BE2C (cell line): Measurements from ENCODE around the gene ARHGAP42.

ENCODE experiments used
- DNase-seq: peaks from one replicate; pipeline ENCODE4 v3.0.0-alpha.2; 2020
- H3K27me3 ChIP-seq: fragments of 250-450 bp; sonication (Bioruptor Pico); 2 replicates; pipeline ENCODE4 v1.5.1; 2020; ENCODE audit warnings: mild to moderate bottlenecking
- H3K36me3 ChIP-seq: fragments of 250-450 bp; sonication (Bioruptor Pico); 2 replicates; pipeline ENCODE4 v1.5.1; 2020; ENCODE audit warnings: mild to moderate bottlenecking
- H3K4me1 ChIP-seq: fragments of 250-450 bp; sonication (Bioruptor Pico); 2 replicates; pipeline ENCODE4 v1.5.1; 2020
- H3K4me3 ChIP-seq: 2 replicates; pipeline ENCODE4 v1.5.1; 2011; ENCODE audit warnings: low read depth, low read length
- H3K9me3 ChIP-seq: fragments of 250-450 bp; sonication (Bioruptor Pico); 2 replicates; pipeline ENCODE4 v1.5.1; 2020
- TF ChIP-seq, protein P1 (sequence below): IDR thresholded peaks from 2 replicates; pipeline ENCODE4 v1.5.1; 2012; ENCODE audit warnings: mild to moderate bottlenecking, low read depth, low read length

The ARHGAP42 gene

GRCh38 chr11:100820621-100821020, 133.5 kb downstream of the ARHGAP42 start:
- no peaks in the 10 kb centered on the region for H3K9me3 ChIP-seq
- DNase-seq: no peak
- H3K36me3 ChIP-seq: no peaks in the 10 kb centered on the region
- peaks cover 47% of the 10 kb centered on the region for H3K4me1 ChIP-seq
- no peak overlapping the region for H3K4me3 ChIP-seq
- TF ChIP-seq, protein P1, sequence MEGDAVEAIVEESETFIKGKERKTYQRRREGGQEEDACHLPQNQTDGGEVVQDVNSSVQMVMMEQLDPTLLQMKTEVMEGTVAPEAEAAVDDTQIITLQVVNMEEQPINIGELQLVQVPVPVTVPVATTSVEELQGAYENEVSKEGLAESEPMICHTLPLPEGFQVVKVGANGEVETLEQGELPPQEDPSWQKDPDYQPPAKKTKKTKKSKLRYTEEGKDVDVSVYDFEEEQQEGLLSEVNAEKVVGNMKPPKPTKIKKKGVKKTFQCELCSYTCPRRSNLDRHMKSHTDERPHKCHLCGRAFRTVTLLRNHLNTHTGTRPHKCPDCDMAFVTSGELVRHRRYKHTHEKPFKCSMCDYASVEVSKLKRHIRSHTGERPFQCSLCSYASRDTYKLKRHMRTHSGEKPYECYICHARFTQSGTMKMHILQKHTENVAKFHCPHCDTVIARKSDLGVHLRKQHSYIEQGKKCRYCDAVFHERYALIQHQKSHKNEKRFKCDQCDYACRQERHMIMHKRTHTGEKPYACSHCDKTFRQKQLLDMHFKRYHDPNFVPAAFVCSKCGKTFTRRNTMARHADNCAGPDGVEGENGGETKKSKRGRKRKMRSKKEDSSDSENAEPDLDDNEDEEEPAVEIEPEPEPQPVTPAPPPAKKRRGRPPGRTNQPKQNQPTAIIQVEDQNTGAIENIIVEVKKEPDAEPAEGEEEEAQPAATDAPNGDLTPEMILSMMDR: no peak
- H3K27me3 ChIP-seq: no peaks in the 10 kb centered on the region

- Histone ChIP-seq H3K4me1 (peaks cover 47% of the 10 kb centered on the region), H3K27me3 (no peaks in the 10 kb centered on the region), H3K4me3 (no peak overlapping the region), H3K9me3 (no peaks in the 10 kb centered on the region), H3K36me3 (no peaks in the 10 kb centered on the region)
- no peak for DNase-seq
- TF ChIP-seq, protein P1: no peak
These were observed 134.1 kb downstream of the ARHGAP42 start for GRCh38 chr11:100821198-100821597.

- H3K9me3 ChIP-seq: no peaks in the 10 kb centered on the region
- DNase-seq: no peak
- TF ChIP-seq, protein P1: no peak
- H3K36me3 ChIP-seq: no peaks in the 10 kb centered on the region
- H3K4me3 ChIP-seq: no peak overlapping the region
- no peaks in the 10 kb centered on the region for H3K27me3 ChIP-seq
- H3K4me1 ChIP-seq: peaks cover 34% of the 10 kb centered on the region
These were observed 136.3 kb downstream of the ARHGAP42 start for GRCh38 chr11:100823360-100823759.

- DNase-seq: no peak
- H3K4me1 ChIP-seq: peaks cover 31% of the 10 kb centered on the region
- TF ChIP-seq, protein P1: no peak
- no peaks in the 10 kb centered on the region for H3K36me3 ChIP-seq
- no peak overlapping the region for H3K4me3 ChIP-seq
- H3K27me3 ChIP-seq: no peaks in the 10 kb centered on the region
- no peaks in the 10 kb centered on the region for H3K9me3 ChIP-seq
These were observed 137.1 kb downstream of the ARHGAP42 start for GRCh38 chr11:100824041-100824809.

GRCh38 chr11:100825626-100826025, 138.5 kb downstream of the ARHGAP42 start:
- TF ChIP-seq, protein P1: no peak
- Histone ChIP-seq H3K4me3 (no peak overlapping the region), H3K36me3 (no peaks in the 10 kb centered on the region), H3K27me3 (no peaks in the 10 kb centered on the region), H3K9me3 (no peaks in the 10 kb centered on the region), H3K4me1 (peaks cover 26% of the 10 kb centered on the region)
- no peak for DNase-seq

- Histone ChIP-seq H3K4me1 (peaks cover 17% of the 10 kb centered on the region), H3K27me3 (no peaks in the 10 kb centered on the region), H3K4me3 (no peak overlapping the region), H3K36me3 (no peaks in the 10 kb centered on the region), H3K9me3 (no peaks in the 10 kb centered on the region)
- TF ChIP-seq, protein P1: peak; percentile 61
- DNase-seq: peak; percentile 47
These were observed 141.0 kb downstream of the ARHGAP42 start for GRCh38 chr11:100827934-100828661.
